Endothelial cell of umbilical vein (primary cell): Measurements from ENCODE around the gene FYCO1.

Experiments
- EZH2 ChIP-seq: IDR thresholded peaks from 2 replicates; pipeline ENCODE4 v1.6.1; 2012; ENCODE audit warnings: borderline replicate concordance, low read depth, mild to moderate bottlenecking, moderate library complexity, low read length, inconsistent platforms; ENCODE audit not compliant: severe bottlenecking
- GATA2 ChIP-seq: IDR thresholded peaks from 2 replicates; pipeline ENCODE4 v1.7.0; 2011; ENCODE audit warnings: low read depth, mild to moderate bottlenecking, moderate library complexity, mixed read lengths, low read length; ENCODE audit not compliant: insufficient read length, insufficient read depth
- MYC ChIP-seq: IDR thresholded peaks from one replicate; pipeline ENCODE4 v1.6.1; 2011; ENCODE audit warnings: mild to moderate bottlenecking, low read depth, low read length
- POLR2AphosphoS5 ChIP-seq: IDR thresholded peaks from 2 replicates; pipeline ENCODE4 v1.6.1; 2012; ENCODE audit warnings: low read depth, mild to moderate bottlenecking, control low read depth, low read length, moderate library complexity; ENCODE audit not compliant: insufficient read depth
- TF ChIP-seq, protein P1 (sequence below), 2 donors: IDR thresholded peaks; 1 replicate in 1 of 2; 2 replicates in 1 of 2; pipeline ENCODE4 v1.5.1; 2011; ENCODE audit warnings: low read length in 2 of 2, mild to moderate bottlenecking in 2 of 2, moderate library complexity in 2 of 2, control low read depth in 1 of 2, inconsistent platforms in 1 of 2, low read depth in 1 of 2; ENCODE audit not compliant: insufficient read depth in 1 of 2; ENCODE audit errors: extremely low read depth in 1 of 2

DNA sequence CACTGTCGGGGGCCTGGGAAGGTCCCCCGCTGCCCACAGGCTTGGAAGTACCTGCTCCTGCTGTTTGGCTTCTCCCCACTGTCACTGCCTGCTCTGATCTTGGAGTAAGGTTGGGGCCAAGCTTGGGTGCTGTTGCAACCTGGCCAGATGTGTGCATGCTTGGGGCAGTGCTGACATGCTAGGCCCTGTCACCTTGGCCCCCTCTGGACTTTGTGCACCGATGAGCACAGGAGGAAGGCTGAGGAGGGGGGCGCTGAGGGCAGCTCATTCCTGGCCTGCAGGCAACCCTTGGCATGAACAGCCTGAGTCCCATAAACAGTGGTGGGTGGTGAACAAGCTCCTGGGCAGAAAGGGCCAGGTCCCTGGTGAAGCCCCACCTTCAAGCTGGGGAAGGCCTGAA is 35.6 kb upstream of the FYCO1 start:
- TF ChIP-seq, protein P1, sequence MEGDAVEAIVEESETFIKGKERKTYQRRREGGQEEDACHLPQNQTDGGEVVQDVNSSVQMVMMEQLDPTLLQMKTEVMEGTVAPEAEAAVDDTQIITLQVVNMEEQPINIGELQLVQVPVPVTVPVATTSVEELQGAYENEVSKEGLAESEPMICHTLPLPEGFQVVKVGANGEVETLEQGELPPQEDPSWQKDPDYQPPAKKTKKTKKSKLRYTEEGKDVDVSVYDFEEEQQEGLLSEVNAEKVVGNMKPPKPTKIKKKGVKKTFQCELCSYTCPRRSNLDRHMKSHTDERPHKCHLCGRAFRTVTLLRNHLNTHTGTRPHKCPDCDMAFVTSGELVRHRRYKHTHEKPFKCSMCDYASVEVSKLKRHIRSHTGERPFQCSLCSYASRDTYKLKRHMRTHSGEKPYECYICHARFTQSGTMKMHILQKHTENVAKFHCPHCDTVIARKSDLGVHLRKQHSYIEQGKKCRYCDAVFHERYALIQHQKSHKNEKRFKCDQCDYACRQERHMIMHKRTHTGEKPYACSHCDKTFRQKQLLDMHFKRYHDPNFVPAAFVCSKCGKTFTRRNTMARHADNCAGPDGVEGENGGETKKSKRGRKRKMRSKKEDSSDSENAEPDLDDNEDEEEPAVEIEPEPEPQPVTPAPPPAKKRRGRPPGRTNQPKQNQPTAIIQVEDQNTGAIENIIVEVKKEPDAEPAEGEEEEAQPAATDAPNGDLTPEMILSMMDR (IDR thresholded peaks at IDR 0.05; ENCODE audit: extremely low read depth in 1 of 2, insufficient read depth in 1 of 2, low read depth in 1 of 2, low read length in 2 of 2) = no peak
- no peak for TF ChIP-seq MYC
- TF ChIP-seq POLR2AphosphoS5 = no peak
- no peak for TF ChIP-seq GATA2
- no peak for TF ChIP-seq EZH2
